ENCODE results near the gene EFCAB7.

GRCh38 chr1:63620671-63621070 lies 97.3 kb downstream of the EFCAB7 start:
- TF ChIP-seq EZH2 (IDR thresholded peaks at IDR 0.05) (no peak), POLR2AphosphoS5 (IDR thresholded peaks at IDR 0.05; ENCODE audit: borderline replicate concordance, low read depth, low read length) (no peak), FOXP2 (optimal IDR thresholded peaks at IDR 0.05; ENCODE audit: control extremely low read depth, extremely low read length, insufficient read depth) (no peak)

Measured in SK-N-MC (cell line).